ENCODE data around the gene IFNK.
A peak's percentile ranks its signal among the peaks of the same experiment; 100 is the strongest.

The IFNK gene

DNA sequence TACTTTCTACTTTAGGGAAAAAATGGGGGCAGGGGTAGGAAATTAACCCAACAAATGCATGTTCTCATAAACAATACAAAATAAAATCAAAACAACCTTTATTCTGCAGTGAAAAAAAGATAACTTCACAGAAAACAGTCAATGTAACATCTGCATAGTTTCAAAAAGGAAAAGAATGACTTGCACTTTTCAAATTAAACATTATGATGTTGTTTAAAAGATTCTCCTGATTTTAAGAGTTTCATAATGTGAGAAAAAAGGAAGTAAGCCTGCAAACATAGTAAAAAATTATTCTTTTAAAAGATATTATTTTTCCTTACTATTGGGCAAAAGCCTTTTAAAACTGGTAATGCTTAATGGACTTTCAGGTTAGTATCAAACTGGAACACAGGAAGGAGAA, 41.6 kb downstream of the IFNK start:
- DNase-seq (ENCODE audit: low read depth in 2 of 2) = no peak
- H3K4me3 ChIP-seq (replicated peaks in 1 of 2; ENCODE audit: low read depth in 2 of 2, low read length in 2 of 2) = no peak overlapping the region
- TF ChIP-seq, protein P1, sequence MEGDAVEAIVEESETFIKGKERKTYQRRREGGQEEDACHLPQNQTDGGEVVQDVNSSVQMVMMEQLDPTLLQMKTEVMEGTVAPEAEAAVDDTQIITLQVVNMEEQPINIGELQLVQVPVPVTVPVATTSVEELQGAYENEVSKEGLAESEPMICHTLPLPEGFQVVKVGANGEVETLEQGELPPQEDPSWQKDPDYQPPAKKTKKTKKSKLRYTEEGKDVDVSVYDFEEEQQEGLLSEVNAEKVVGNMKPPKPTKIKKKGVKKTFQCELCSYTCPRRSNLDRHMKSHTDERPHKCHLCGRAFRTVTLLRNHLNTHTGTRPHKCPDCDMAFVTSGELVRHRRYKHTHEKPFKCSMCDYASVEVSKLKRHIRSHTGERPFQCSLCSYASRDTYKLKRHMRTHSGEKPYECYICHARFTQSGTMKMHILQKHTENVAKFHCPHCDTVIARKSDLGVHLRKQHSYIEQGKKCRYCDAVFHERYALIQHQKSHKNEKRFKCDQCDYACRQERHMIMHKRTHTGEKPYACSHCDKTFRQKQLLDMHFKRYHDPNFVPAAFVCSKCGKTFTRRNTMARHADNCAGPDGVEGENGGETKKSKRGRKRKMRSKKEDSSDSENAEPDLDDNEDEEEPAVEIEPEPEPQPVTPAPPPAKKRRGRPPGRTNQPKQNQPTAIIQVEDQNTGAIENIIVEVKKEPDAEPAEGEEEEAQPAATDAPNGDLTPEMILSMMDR (IDR thresholded peaks at IDR 0.05; ENCODE audit: low read depth, low read length) = no peak

DNA sequence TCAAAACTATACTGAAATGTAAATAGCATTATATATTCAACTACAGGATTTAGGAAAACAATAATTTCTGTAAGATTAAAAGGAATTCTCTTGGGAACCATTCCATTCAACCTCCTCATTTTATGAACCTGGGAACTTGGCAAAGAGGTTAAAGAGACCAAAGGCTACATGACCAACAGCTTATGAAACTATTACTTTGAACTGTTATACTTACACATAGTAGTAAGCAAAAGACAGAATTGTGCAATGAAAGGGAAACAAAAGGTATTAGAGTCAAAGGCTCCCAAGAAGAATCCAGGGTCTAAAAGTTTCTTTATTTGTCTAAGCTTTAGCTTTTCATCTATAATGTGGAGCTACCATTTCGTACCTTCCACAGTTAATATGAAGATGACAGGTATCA, 42.0 kb downstream of the IFNK start:
- peak; percentile 41 to 53 for DNase-seq (ENCODE audit: low read depth in 2 of 2)
- TF ChIP-seq, protein P1 (IDR thresholded peaks at IDR 0.05; ENCODE audit: low read depth, low read length) = no peak
- H3K4me3 ChIP-seq (replicated peaks in 1 of 2; ENCODE audit: low read depth in 2 of 2, low read length in 2 of 2) = no peak overlapping the region

DNA sequence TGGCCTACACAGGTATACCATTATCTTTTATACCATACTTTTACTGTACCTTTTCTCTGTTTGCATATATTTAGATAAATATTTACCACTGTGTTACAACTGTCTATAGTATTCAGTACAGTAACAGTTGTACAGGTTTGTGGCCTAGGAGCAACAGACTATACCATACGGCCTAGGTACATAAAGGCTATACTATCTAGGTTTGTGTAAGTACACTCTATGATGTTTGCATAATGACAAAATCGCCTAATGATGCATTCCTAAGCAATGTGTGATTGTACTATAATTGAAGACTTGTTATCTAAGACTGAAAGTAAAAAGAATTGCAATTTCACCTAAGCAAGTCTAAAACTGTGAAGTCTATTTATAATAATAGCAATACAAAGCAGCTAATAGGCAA, 45.3 kb downstream of the IFNK start:
- TF ChIP-seq, protein P1 (IDR thresholded peaks at IDR 0.05; ENCODE audit: low read depth, low read length) = no peak
- peak in 1 of 2 donors; percentile 9 for DNase-seq (ENCODE audit: low read depth in 2 of 2)
- H3K4me3 ChIP-seq (replicated peaks in 1 of 2; ENCODE audit: low read depth in 2 of 2, low read length in 2 of 2) = no peak overlapping the region

DNA sequence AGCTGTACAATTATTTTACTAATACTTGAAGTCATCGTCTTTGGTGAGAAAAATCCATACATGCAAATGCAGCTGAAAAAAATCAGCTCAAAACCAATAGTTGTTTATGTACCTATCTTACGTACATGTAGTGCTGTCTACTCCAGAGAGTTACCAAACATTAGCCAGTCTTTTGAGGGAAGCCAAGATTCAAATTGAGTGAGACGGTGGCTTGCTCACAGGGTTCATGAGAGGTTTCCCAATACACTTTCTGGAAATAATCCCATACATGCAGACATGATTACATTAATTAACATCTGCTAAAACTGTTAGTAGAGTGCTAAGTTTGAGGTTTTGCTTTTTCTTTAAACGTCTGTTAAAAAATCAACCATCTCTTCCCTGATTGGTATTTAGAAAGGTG, 46.9 kb downstream of the IFNK start:
- no peak overlapping the region for H3K4me3 ChIP-seq (replicated peaks in 1 of 2; ENCODE audit: low read depth in 2 of 2, low read length in 2 of 2)
- no peak for DNase-seq (ENCODE audit: low read depth in 2 of 2)
- TF ChIP-seq, protein P1 (IDR thresholded peaks at IDR 0.05; ENCODE audit: low read depth, low read length) = no peak

DNA sequence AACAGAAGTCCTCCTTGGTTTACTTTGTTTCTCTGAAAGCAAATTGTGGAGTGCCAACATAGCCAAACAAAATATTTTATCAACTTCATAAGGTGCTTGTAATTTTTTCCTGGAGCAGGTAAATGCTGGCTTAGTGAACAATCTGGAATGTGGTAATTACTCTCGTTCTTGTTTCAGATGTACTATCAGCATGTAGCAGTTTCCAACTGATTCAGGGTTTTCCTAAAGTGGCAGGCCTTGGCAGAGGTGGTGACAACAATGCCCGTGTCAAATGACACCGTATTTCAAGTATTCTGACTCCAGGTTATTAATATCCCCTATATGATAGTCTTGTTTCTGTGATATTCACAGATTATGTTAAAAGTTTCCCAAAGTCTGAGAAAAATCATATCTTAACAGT, 48.0 kb downstream of the IFNK start:
- TF ChIP-seq, protein P1 (IDR thresholded peaks at IDR 0.05; ENCODE audit: low read depth, low read length) = no peak
- no peak for DNase-seq (ENCODE audit: low read depth in 2 of 2)
- no peak overlapping the region for H3K4me3 ChIP-seq (replicated peaks in 1 of 2; ENCODE audit: low read depth in 2 of 2, low read length in 2 of 2)

DNA sequence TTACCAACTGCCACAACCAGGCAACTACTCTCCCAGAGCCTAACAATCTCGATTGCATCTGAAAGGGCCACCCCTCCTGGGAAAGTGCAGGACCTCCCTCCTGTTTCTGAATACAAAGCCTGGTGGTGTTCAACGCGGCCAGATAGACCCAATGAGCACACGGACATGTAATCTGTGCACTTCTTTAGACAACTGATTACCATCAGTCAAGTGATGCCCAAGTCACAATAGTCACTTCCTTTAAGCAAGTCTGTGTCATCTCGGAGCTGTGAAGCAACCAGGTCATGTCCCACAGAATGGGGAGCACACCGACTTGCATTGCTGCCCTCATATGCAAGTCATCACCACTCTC, 48.5 kb downstream of the IFNK start:
- TF ChIP-seq, protein P1 (IDR thresholded peaks at IDR 0.05; ENCODE audit: low read depth, low read length) = no peak
- DNase-seq (ENCODE audit: low read depth in 2 of 2) = peak; percentile 39 to 57
- H3K4me3 ChIP-seq (replicated peaks in 1 of 2; ENCODE audit: low read depth in 2 of 2, low read length in 2 of 2) = peak overlapping the region; percentile 69 to 70

DNA sequence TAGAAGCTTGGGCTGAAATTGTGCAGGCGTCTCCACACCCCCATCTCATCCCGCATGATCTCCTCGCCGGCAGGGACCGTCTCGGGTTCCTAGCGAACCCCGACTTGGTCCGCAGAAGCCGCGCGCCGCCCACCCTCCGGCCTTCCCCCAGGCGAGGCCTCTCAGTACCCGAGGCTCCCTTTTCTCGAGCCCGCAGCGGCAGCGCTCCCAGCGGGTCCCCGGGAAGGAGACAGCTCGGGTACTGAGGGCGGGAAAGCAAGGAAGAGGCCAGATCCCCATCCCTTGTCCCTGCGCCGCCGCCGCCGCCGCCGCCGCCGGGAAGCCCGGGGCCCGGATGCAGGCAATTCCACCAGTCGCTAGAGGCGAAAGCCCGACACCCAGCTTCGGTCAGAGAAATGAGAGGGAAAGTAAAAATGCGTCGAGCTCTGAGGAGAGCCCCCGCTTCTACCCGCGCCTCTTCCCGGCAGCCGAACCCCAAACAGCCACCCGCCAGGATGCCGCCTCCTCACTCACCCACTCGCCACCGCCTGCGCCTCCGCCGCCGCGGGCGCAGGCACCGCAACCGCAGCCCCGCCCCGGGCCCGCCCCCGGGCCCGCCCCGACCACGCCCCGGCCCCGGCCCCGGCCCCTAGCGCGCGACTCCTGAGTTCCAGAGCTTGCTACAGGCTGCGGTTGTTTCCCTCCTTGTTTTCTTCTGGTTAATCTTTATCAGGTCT, 49.0 kb downstream of the IFNK start, which contains the start of gene C9orf72:
Gene C9orf72 (minus strand): TSS at position 564 of the 716 bp plus-strand sequence. CDS start 6,361 bp downstream, outside the sequence.
- TF ChIP-seq, protein P1 (IDR thresholded peaks at IDR 0.05; ENCODE audit: low read depth, low read length) = no peak

More for the DNA sequence above, 49.0 kb downstream of the IFNK start, which contains the start of gene C9orf72:
- DNase-seq (ENCODE audit: low read depth in 2 of 2) = no peak
- peak within 1 kb of the TSS; percentile 69 to 70 for H3K4me3 ChIP-seq (replicated peaks in 1 of 2; ENCODE audit: low read depth in 2 of 2, low read length in 2 of 2)

All from cardiac fibroblast (primary cell).